Measurements from ENCODE around the gene SAFB2. TPM values are rescaled to one million over a fixed set of nuclear protein-coding genes. Genes with fewer than 3 reads are reported as not detected.

The SAFB2 gene
- total and polyA plus RNA-seq, 9 of the 15 experiments (the other 6 are each of a cell fraction or from before 2014, with no cell fraction given): 4.5 to 103 (median 47.3) TPM

DNA sequence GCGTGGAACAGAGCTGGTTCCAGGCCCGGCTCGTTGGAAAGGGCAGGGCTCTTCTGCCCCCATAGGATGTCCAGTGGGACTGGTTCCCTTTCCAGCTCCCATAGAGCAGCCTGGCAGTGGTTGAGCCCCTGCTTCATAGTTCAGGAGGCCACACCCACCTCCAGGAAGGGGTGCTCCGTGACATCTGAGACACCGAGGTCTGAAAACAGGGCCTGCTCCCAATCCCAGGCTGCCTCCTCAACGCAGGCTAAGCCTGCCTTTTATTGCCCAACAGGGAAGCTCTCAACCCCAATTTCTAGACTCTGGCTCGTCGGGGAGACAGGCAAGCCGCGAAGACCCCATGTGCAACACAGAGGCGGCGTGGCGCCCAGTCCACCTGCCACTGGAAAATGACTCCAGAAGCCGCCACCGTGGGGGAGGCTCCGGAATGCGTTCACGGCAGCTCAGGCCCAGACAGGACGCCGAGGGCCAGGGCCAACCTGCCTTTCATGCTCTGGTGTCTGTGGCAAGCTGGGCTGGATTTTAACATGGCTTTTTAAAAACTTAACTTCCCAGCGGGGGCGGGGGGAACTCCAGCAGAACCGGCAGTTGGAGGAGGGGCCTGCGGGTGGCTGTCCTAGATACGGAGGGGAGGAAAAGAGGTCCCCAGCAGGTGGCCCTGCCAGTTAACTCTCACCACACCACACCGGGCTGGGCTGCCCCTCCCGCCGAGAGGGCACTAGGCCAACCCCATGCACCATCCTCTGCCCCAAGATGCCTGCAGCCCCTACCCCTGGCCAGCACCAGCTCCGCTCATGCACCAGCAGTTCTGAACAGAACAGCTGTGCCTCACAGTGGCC is 36.9 kb downstream of the SAFB2 start (continued):
- no peak for TF ChIP-seq CBX8 (IDR thresholded peaks at IDR 0.05; ENCODE audit: borderline replicate concordance, extremely low read depth, low read depth, low read length, poor library complexity, severe bottlenecking)

- Histone ChIP-seq H3K9ac (ENCODE audit: insufficient read depth in 1 of 2, low read depth in 2 of 2, low read length in 2 of 2) (no peak overlapping the region), H3K27ac (ENCODE audit: extremely low read depth, low read depth, low read length) (no peak overlapping the region), H3K9me3 (replicated peaks; ENCODE audit: control insufficient read depth, insufficient read depth, low read depth, low read length) (no peaks in the 10 kb centered on the region), H3K4me1 (replicated peaks in 1 of 2; ENCODE audit: control insufficient read depth in 2 of 2, insufficient read depth in 2 of 2, low read length in 2 of 2) (peaks cover under 1 to 14% of the 10 kb centered on the region in 2 experiments; a peak in 4 of 5 replicates), H3K36me3 (ENCODE audit: control insufficient read depth, insufficient read depth, low read length) (peaks cover 25% of the 10 kb centered on the region; the same call in 1 of the 3 replicates), H3K4me3 (no peak overlapping the region), H3K27me3 (ENCODE audit: control insufficient read depth in 2 of 2, insufficient read depth in 2 of 2, low read length in 2 of 2) (no peaks in the 10 kb centered on the region), H2AFZ (ENCODE audit: low read depth, low read length) (no peak overlapping the region), H3K9me1 (ENCODE audit: control insufficient read depth, insufficient read depth, low read length) (no peaks in the 10 kb centered on the region), H3K4me2 (ENCODE audit: insufficient read depth, low read length) (no peak overlapping the region), H4K20me1 (replicated peaks; ENCODE audit: control insufficient read depth, insufficient read depth, low read length) (no peaks in the 10 kb centered on the region), H3K79me2 (ENCODE audit: control insufficient read depth, insufficient read depth, low read length) (no peaks in the 10 kb centered on the region)
- in situ Hi-C loops (cut with MboI): no loop called here
- no TSS peak for BruUV-seq (replicated peaks)
- WGBS (ENCODE audit: insufficient coverage, low coverage, missing lambda C conversion rate): 68% methylated on average over 12 of the region's 12 CpGs
- TF ChIP-seq SETDB1 (IDR thresholded peaks at IDR 0.05; ENCODE audit: low read length) (no peak), SMARCE1 (IDR thresholded peaks at IDR 0.05) (no peak), DLX4 (CRISPR knock-in tag; IDR thresholded peaks at IDR 0.05) (no peak), FOS (IDR thresholded peaks at IDR 0.05; ENCODE audit: extremely low read depth, insufficient read length) (no peak), HDAC6 (IDR thresholded peaks at IDR 0.05; ENCODE audit: low read depth, low read length) (no peak), TRIM28 (IDR thresholded peaks at IDR 0.05) (no peak), MCM3 (IDR thresholded peaks at IDR 0.05) (no peak), NBN (IDR thresholded peaks at IDR 0.05; ENCODE audit: low read depth) (no peak), GTF3C2 (IDR thresholded peaks at IDR 0.05; ENCODE audit: borderline replicate concordance, extremely low read depth, insufficient read length) (no peak)
- ChIA-PET POLR2A (interaction anchor here (1.1 to 1.4 kb wide), 2 partner anchors 34 to 43 kb away, joined by 3 read pairs; partner anchors contain the start of genes SAFB and SAFB2), CTCF (ENCODE audit: low intra/inter-chr PET ratio) (no interaction called here)
- FAIRE-seq: no peak
- no peak for ATAC-seq
- intact Hi-C loops (cut with micrococcal nuclease): no loop called here
- no peak for DNase-seq (ENCODE audit: extremely low read depth in 1 of 4, low spot score in 3 of 4)
Observed at GRCh38 chr19:5580161-5580571, 42.4 kb downstream of the SAFB2 start.

Measured in K562 (cell line).